Measurements from ENCODE around the gene HS6ST3.

Gene HS6ST3

GRCh38 chr13:96346921-96347320 lies 257.0 kb downstream of the HS6ST3 start:
- no peaks in the 10 kb centered on the region for H3K27me3 Mint-ChIP-seq

GRCh38 chr13:96373597-96373996 lies 283.7 kb downstream of the HS6ST3 start:
- no peak for ATAC-seq (ENCODE audit: low read depth)
- H3K4me3 Mint-ChIP-seq, result no peak overlapping the region
- no peak overlapping the region for H3K27ac Mint-ChIP-seq
- no peak for DNase-seq (ENCODE audit: low spot score in 2 of 2)
- H3K9me3 Mint-ChIP-seq, result peaks cover 4% of the 10 kb centered on the region
- H3K36me3 Mint-ChIP-seq, result no peaks in the 10 kb centered on the region
- H3K4me1 Mint-ChIP-seq, result no peaks in the 10 kb centered on the region
- H3K27me3 Mint-ChIP-seq, result no peaks in the 10 kb centered on the region

More at GRCh38 chr13:96346921-96347320, 257.0 kb downstream of the HS6ST3 start:
- no peak for DNase-seq (ENCODE audit: low spot score in 2 of 2)
- Mint-ChIP-seq H3K4me3 (no peak overlapping the region), H3K4me1 (no peaks in the 10 kb centered on the region), H3K27ac (no peak overlapping the region), H3K36me3 (no peaks in the 10 kb centered on the region), H3K9me3 (peaks cover 4% of the 10 kb centered on the region)
- ATAC-seq (ENCODE audit: low read depth), result no peak

GRCh38 chr13:96377835-96378234 lies 287.9 kb downstream of the HS6ST3 start:
- Mint-ChIP-seq H3K4me1 (no peaks in the 10 kb centered on the region), H3K27me3 (no peaks in the 10 kb centered on the region), H3K4me3 (no peak overlapping the region), H3K27ac (no peak overlapping the region), H3K9me3 (peaks cover 5% of the 10 kb centered on the region), H3K36me3 (no peaks in the 10 kb centered on the region)
- no peak for ATAC-seq (ENCODE audit: low read depth)
- DNase-seq (ENCODE audit: low spot score in 2 of 2), result no peak

- no peaks in the 10 kb centered on the region for H3K27me3 Mint-ChIP-seq
- H3K36me3 Mint-ChIP-seq, result no peaks in the 10 kb centered on the region
- DNase-seq (ENCODE audit: low spot score in 2 of 2) (no peak), ATAC-seq (ENCODE audit: low read depth) (no peak)
- H3K9me3 Mint-ChIP-seq, result peaks cover 2% of the 10 kb centered on the region
- H3K4me3 Mint-ChIP-seq, result no peak overlapping the region
- H3K4me1 Mint-ChIP-seq, result no peaks in the 10 kb centered on the region
- H3K27ac Mint-ChIP-seq, result no peak overlapping the region
Observed at GRCh38 chr13:96379967-96380366, 290.1 kb downstream of the HS6ST3 start.

GRCh38 chr13:96381681-96382080 lies 291.8 kb downstream of the HS6ST3 start:
- Mint-ChIP-seq H3K27me3 (no peaks in the 10 kb centered on the region), H3K9me3 (peaks cover 1% of the 10 kb centered on the region), H3K4me3 (no peak overlapping the region), H3K36me3 (no peaks in the 10 kb centered on the region), H3K4me1 (no peaks in the 10 kb centered on the region), H3K27ac (no peak overlapping the region)
- ATAC-seq (ENCODE audit: low read depth), result no peak
- no peak for DNase-seq (ENCODE audit: low spot score in 2 of 2)

GRCh38 chr13:96388598-96388997 lies 298.7 kb downstream of the HS6ST3 start:
- H3K27ac Mint-ChIP-seq, result no peak overlapping the region
- no peak for DNase-seq (ENCODE audit: low spot score in 2 of 2)
- H3K9me3 Mint-ChIP-seq, result peaks cover 7% of the 10 kb centered on the region
- H3K4me3 Mint-ChIP-seq, result no peak overlapping the region
- H3K36me3 Mint-ChIP-seq, result no peaks in the 10 kb centered on the region
- H3K4me1 Mint-ChIP-seq, result no peaks in the 10 kb centered on the region
- no peaks in the 10 kb centered on the region for H3K27me3 Mint-ChIP-seq
- no peak for ATAC-seq (ENCODE audit: low read depth)

GRCh38 chr13:96391606-96392005 lies 301.7 kb downstream of the HS6ST3 start:
- Mint-ChIP-seq H3K4me1 (no peaks in the 10 kb centered on the region), H3K27me3 (no peaks in the 10 kb centered on the region), H3K27ac (no peak overlapping the region), H3K4me3 (no peak overlapping the region), H3K36me3 (no peaks in the 10 kb centered on the region), H3K9me3 (peaks cover 8% of the 10 kb centered on the region)
- DNase-seq (ENCODE audit: low spot score in 2 of 2), result no peak
- ATAC-seq (ENCODE audit: low read depth), result no peak

GRCh38 chr13:96397807-96398206 lies 307.9 kb downstream of the HS6ST3 start:
- ATAC-seq (ENCODE audit: low read depth) (no peak), DNase-seq (ENCODE audit: low spot score in 2 of 2) (no peak)
- Mint-ChIP-seq H3K27ac (no peak overlapping the region), H3K4me1 (no peaks in the 10 kb centered on the region), H3K9me3 (peaks cover 7% of the 10 kb centered on the region), H3K36me3 (no peaks in the 10 kb centered on the region), H3K4me3 (no peak overlapping the region), H3K27me3 (no peaks in the 10 kb centered on the region)

GRCh38 chr13:96398486-96398885 lies 308.6 kb downstream of the HS6ST3 start:
- ATAC-seq (ENCODE audit: low read depth) (no peak), DNase-seq (ENCODE audit: low spot score in 2 of 2) (no peak)
- Mint-ChIP-seq H3K4me3 (no peak overlapping the region), H3K9me3 (peaks cover 5% of the 10 kb centered on the region), H3K4me1 (no peaks in the 10 kb centered on the region), H3K27me3 (no peaks in the 10 kb centered on the region), H3K27ac (no peak overlapping the region), H3K36me3 (no peaks in the 10 kb centered on the region)

- Mint-ChIP-seq H3K4me1 (no peaks in the 10 kb centered on the region), H3K36me3 (no peaks in the 10 kb centered on the region), H3K27ac (no peak overlapping the region), H3K4me3 (no peak overlapping the region), H3K27me3 (no peaks in the 10 kb centered on the region), H3K9me3 (peaks cover 3% of the 10 kb centered on the region)
- no peak for ATAC-seq (ENCODE audit: low read depth)
- DNase-seq (ENCODE audit: low spot score in 2 of 2), result no peak
Observed at GRCh38 chr13:96403241-96403640, 313.3 kb downstream of the HS6ST3 start.

GRCh38 chr13:96403651-96404050 lies 313.7 kb downstream of the HS6ST3 start:
- ATAC-seq (ENCODE audit: low read depth) (no peak), DNase-seq (ENCODE audit: low spot score in 2 of 2) (no peak)
- H3K9me3 Mint-ChIP-seq, result peaks cover 3% of the 10 kb centered on the region
- H3K27ac Mint-ChIP-seq, result no peak overlapping the region
- H3K36me3 Mint-ChIP-seq, result no peaks in the 10 kb centered on the region
- no peak overlapping the region for H3K4me3 Mint-ChIP-seq
- H3K4me1 Mint-ChIP-seq, result no peaks in the 10 kb centered on the region
- H3K27me3 Mint-ChIP-seq, result no peaks in the 10 kb centered on the region

- H3K9me3 Mint-ChIP-seq, result peaks cover 3% of the 10 kb centered on the region
- DNase-seq (ENCODE audit: low spot score in 2 of 2) (no peak), ATAC-seq (ENCODE audit: low read depth) (no peak)
- H3K27me3 Mint-ChIP-seq, result no peaks in the 10 kb centered on the region
- no peaks in the 10 kb centered on the region for H3K36me3 Mint-ChIP-seq
- no peak overlapping the region for H3K27ac Mint-ChIP-seq
- no peak overlapping the region for H3K4me3 Mint-ChIP-seq
- no peaks in the 10 kb centered on the region for H3K4me1 Mint-ChIP-seq
Observed at GRCh38 chr13:96415831-96416385, 326.0 kb downstream of the HS6ST3 start.

- H3K9me3 Mint-ChIP-seq, result peaks cover 3% of the 10 kb centered on the region
- DNase-seq (ENCODE audit: low spot score in 2 of 2), result no peak
- H3K4me1 Mint-ChIP-seq, result no peaks in the 10 kb centered on the region
- H3K36me3 Mint-ChIP-seq, result no peaks in the 10 kb centered on the region
- H3K4me3 Mint-ChIP-seq, result no peak overlapping the region
- no peaks in the 10 kb centered on the region for H3K27me3 Mint-ChIP-seq
- no peak for ATAC-seq (ENCODE audit: low read depth)
- H3K27ac Mint-ChIP-seq, result no peak overlapping the region
Observed at GRCh38 chr13:96417939-96418685, 328.2 kb downstream of the HS6ST3 start.

- Mint-ChIP-seq H3K4me1 (no peaks in the 10 kb centered on the region), H3K4me3 (no peak overlapping the region), H3K27ac (no peak overlapping the region), H3K27me3 (no peaks in the 10 kb centered on the region), H3K9me3 (peaks cover 3% of the 10 kb centered on the region), H3K36me3 (no peaks in the 10 kb centered on the region)
- no peak for DNase-seq (ENCODE audit: low spot score in 2 of 2)
- ATAC-seq (ENCODE audit: low read depth), result no peak
Observed at GRCh38 chr13:96421314-96421713, 331.4 kb downstream of the HS6ST3 start.

GRCh38 chr13:96422002-96422401 lies 332.1 kb downstream of the HS6ST3 start:
- Mint-ChIP-seq H3K27me3 (no peaks in the 10 kb centered on the region), H3K4me3 (no peak overlapping the region), H3K4me1 (no peaks in the 10 kb centered on the region), H3K27ac (no peak overlapping the region), H3K36me3 (no peaks in the 10 kb centered on the region), H3K9me3 (peaks cover 3% of the 10 kb centered on the region)
- ATAC-seq (ENCODE audit: low read depth) (no peak), DNase-seq (ENCODE audit: low spot score in 2 of 2) (no peak)
